ENCODE data around the gene TBC1D10A.

TBC1D10A gene

DNA sequence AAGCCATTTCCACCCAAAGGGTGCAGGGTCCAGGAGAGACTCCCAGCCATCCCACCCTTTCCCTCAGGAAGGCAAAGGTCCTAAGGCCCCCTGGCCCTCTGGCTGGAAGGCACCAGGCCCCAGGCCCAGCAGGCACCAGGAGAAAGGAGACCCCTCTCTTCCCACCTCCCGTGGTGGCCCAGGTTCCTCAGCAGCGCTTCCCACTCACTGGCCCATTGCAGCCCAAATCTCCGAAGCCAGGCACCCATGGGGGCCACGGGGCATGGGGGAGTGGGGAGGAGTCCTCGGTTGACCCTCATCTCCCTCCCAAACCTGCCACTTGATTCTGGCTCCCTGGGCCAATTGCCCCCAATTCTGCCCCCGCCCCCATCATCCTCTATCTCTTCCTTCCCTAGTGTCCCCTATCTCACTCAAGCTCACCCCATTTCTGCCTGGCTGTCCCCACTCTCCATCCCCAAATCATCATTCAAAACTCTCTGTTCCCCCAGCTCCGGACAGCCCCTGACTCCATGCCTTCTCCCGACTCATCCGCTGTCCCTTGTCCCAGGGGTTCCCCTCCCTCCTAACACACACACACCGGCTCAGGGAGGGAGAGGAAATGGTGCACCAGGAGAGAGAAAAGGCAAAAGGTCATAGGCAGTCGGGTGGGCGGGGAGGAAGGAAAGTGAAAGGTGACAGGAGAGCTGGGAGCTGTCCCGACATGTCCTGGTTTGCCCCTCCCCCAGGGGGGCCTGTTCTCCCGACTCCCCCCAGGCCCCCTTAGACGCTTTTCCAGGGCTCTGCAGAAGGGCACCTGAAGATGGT is 81.4 kb downstream of the TBC1D10A start:
- ATAC-seq (ENCODE audit: low read depth) (no peak), DNase-seq (ENCODE audit: low spot score) (no peak)
- Histone ChIP-seq H3K36me3 (ENCODE audit: low read depth) (no peaks in the 10 kb centered on the region), H3K4me3 (ENCODE audit: severe bottlenecking) (peak overlapping the region; percentile 36), H3K27ac (ENCODE audit: poor library complexity, severe bottlenecking) (peak overlapping the region; percentile 8), H3K27me3 (ENCODE audit: insufficient read depth, poor library complexity, severe bottlenecking) (no peaks in the 10 kb centered on the region), H3K4me1 (ENCODE audit: insufficient read depth, poor library complexity, severe bottlenecking) (peaks cover 3% of the 10 kb centered on the region), H3K9me3 (ENCODE audit: severe bottlenecking) (no peaks in the 10 kb centered on the region)
- TF ChIP-seq, protein P1, sequence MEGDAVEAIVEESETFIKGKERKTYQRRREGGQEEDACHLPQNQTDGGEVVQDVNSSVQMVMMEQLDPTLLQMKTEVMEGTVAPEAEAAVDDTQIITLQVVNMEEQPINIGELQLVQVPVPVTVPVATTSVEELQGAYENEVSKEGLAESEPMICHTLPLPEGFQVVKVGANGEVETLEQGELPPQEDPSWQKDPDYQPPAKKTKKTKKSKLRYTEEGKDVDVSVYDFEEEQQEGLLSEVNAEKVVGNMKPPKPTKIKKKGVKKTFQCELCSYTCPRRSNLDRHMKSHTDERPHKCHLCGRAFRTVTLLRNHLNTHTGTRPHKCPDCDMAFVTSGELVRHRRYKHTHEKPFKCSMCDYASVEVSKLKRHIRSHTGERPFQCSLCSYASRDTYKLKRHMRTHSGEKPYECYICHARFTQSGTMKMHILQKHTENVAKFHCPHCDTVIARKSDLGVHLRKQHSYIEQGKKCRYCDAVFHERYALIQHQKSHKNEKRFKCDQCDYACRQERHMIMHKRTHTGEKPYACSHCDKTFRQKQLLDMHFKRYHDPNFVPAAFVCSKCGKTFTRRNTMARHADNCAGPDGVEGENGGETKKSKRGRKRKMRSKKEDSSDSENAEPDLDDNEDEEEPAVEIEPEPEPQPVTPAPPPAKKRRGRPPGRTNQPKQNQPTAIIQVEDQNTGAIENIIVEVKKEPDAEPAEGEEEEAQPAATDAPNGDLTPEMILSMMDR (IDR thresholded peaks at IDR 0.05; ENCODE audit: poor library complexity, severe bottlenecking): no peak

DNA sequence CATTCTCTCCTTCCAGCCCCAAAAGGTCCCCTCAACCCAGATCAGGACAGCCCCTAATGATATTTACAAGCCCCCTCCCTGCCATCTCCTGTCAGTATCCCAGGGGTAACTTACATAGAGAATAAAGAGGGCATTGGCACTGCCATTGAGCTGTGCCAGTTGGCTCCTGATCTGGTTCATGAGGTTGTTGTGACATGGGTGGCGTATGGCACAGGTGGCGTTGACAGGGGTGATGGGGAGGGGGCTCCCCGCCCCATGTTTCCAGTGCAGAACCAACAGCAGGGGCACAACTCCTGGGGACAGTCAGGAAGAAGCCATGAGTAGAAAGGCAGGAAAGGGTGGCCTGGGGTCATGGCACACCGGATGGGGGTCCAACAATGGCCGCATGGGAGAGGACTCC is 82.1 kb downstream of the TBC1D10A start:
- no peak overlapping the region for H3K27ac ChIP-seq (ENCODE audit: poor library complexity, severe bottlenecking)
- H3K36me3 ChIP-seq (ENCODE audit: low read depth): no peaks in the 10 kb centered on the region
- no peaks in the 10 kb centered on the region for H3K27me3 ChIP-seq (ENCODE audit: insufficient read depth, poor library complexity, severe bottlenecking)
- no peaks in the 10 kb centered on the region for H3K9me3 ChIP-seq (ENCODE audit: severe bottlenecking)
- H3K4me3 ChIP-seq (ENCODE audit: severe bottlenecking): no peak overlapping the region
- no peak for DNase-seq (ENCODE audit: low spot score)
- no peak for ATAC-seq (ENCODE audit: low read depth)
- TF ChIP-seq, protein P1 (IDR thresholded peaks at IDR 0.05; ENCODE audit: poor library complexity, severe bottlenecking): no peak
- H3K4me1 ChIP-seq (ENCODE audit: insufficient read depth, poor library complexity, severe bottlenecking): peaks cover 3% of the 10 kb centered on the region

DNA sequence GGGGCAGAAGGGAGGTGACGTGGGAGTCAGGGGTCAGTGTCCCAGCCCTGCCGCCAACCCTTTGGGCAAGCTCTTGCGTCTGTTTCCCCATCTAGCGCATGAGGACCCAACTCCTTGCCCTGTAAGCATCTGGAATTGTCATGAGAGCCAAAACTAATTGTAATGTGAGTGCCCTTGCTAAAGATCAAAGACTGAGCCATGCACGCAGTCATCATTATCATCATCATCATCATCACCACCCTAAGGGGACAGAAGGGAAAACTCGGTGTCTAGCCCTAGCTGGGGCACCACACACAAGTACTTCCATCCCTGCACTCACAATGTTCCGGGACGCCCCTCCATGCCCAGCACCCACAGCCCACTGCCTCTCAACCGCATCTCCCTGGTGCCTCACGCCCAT is 82.7 kb downstream of the TBC1D10A start:
- H3K4me3 ChIP-seq (ENCODE audit: severe bottlenecking): no peak overlapping the region
- H3K27ac ChIP-seq (ENCODE audit: poor library complexity, severe bottlenecking): no peak overlapping the region
- DNase-seq (ENCODE audit: low spot score): no peak
- peaks cover 3% of the 10 kb centered on the region for H3K4me1 ChIP-seq (ENCODE audit: insufficient read depth, poor library complexity, severe bottlenecking)
- TF ChIP-seq, protein P1 (IDR thresholded peaks at IDR 0.05; ENCODE audit: poor library complexity, severe bottlenecking): no peak
- H3K9me3 ChIP-seq (ENCODE audit: severe bottlenecking): no peaks in the 10 kb centered on the region
- no peaks in the 10 kb centered on the region for H3K36me3 ChIP-seq (ENCODE audit: low read depth)
- H3K27me3 ChIP-seq (ENCODE audit: insufficient read depth, poor library complexity, severe bottlenecking): no peaks in the 10 kb centered on the region
- ATAC-seq (ENCODE audit: low read depth): no peak

DNA sequence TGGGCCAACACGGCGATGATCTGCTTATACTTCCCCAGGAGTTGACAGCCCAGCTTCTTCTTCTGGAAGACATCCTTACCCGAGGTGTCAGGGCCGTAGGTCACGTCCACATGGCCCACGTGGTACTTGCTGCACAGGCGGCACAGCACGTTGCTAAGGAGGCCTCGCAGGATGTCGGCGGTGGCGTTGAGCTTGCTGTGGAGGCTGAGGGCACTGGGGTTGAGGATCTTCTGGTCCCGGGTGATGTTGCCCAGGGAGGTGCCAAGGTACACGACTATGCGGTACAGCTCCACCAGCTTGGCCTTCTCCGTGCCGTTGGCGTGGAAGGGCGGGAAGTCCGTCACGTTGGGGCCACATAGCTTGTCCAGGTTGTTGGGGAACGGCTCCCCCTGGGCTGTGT is 83.1 kb downstream of the TBC1D10A start:
- Histone ChIP-seq H3K27ac (ENCODE audit: poor library complexity, severe bottlenecking) (no peak overlapping the region), H3K36me3 (ENCODE audit: low read depth) (no peaks in the 10 kb centered on the region), H3K4me1 (ENCODE audit: insufficient read depth, poor library complexity, severe bottlenecking) (peaks cover 3% of the 10 kb centered on the region), H3K27me3 (ENCODE audit: insufficient read depth, poor library complexity, severe bottlenecking) (no peaks in the 10 kb centered on the region), H3K9me3 (ENCODE audit: severe bottlenecking) (no peaks in the 10 kb centered on the region), H3K4me3 (ENCODE audit: severe bottlenecking) (no peak overlapping the region)
- DNase-seq (ENCODE audit: low spot score) (no peak), ATAC-seq (ENCODE audit: low read depth) (no peak)
- TF ChIP-seq, protein P1 (IDR thresholded peaks at IDR 0.05; ENCODE audit: poor library complexity, severe bottlenecking): no peak

Measured in RWPE2 (cell line).